Subcutaneous abdominal adipose tissue (tissue), 5 donors: ENCODE measurements around the gene FAM3B.

Source experiments
- H3K27ac ChIP-seq: one replicate; pipeline ENCODE4 v1.7.0; 2013; ENCODE audit warnings: low read depth, mild to moderate bottlenecking, inconsistent platforms, low read length, moderate library complexity
- H3K27me3 ChIP-seq, 5 donors: one replicate each; pipeline ENCODE4 v1.7.0; 2013; ENCODE audit warnings: low read length in 5 of 5, inconsistent platforms in 1 of 5; ENCODE audit not compliant: control insufficient read depth in 5 of 5, insufficient read depth in 4 of 5
- H3K36me3 ChIP-seq, 5 donors: one replicate each; pipeline ENCODE4 v1.7.0; 2013; ENCODE audit warnings: low read length in 5 of 5; ENCODE audit not compliant: control insufficient read depth in 5 of 5, insufficient read depth in 5 of 5
- H3K4me1 ChIP-seq, 5 donors: one replicate each; pipeline ENCODE4 v1.7.0; 2013; ENCODE audit warnings: low read length in 5 of 5, mild to moderate bottlenecking in 3 of 5, moderate library complexity in 1 of 5; ENCODE audit not compliant: control insufficient read depth in 5 of 5, insufficient read depth in 5 of 5
- H3K4me3 ChIP-seq, 5 donors: one replicate each; pipeline ENCODE4 v1.7.0; 2013; ENCODE audit warnings: low read length in 5 of 5, low read depth in 1 of 5
- H3K9ac ChIP-seq, 5 donors: one replicate each; pipeline ENCODE4 v1.7.0; 2013; ENCODE audit warnings: low read length in 5 of 5, mild to moderate bottlenecking in 4 of 5, moderate library complexity in 3 of 5
- H3K9me3 ChIP-seq, 5 donors: one replicate each; pipeline ENCODE4 v1.7.0; 2013; ENCODE audit warnings: low read length in 5 of 5; ENCODE audit not compliant: control insufficient read depth in 5 of 5
- donor health status: healthy.
- donor health status: healthy.
- donor health status: healthy.
- donor health status: healthy.
- donor health status: healthy.

The FAM3B gene

DNA sequence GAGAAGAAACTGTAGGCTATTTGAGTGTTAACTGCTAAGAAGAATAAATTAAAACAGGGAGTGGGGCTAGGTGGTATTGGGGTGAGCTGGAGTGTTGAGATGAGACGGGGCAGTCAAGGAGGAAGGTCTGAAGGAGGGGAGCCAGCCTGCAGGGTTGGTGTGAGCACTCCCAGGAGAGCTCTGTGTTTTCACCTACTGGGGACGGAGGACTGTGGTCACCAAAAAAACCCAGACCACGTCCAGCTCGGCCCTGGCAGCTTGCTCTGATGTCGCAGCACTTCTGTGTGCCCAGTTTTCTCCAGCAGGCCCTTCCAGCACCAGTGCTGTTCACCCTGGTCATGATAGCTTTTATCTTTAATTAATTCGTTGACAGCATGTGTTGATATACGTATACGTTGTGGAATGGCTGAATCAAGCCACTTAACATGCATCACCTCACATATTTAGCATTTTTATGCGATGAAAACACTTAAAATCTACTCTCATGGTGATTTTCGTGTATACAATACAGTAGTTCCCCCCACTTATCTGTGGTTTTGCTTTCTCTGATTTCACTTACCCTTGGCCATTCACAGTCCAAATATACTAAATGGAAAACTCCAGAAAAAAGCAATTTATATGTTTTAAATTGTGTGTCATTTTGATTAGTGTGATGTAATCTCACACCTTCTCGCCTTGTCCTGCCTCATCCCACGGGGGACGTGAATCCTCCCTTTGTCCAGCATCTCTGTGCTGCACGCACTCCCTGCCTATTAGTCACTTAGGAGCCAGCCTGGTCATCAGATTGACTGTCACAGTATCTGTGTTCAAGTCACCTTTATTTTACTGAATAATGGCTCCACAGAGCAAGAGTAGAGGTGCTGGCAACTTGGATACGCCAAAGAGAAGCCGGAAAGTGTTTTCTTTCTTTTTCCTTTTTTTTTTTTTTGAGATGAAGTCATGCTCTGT lies 12.3 kb downstream of the FAM3B start:
- Histone ChIP-seq H3K27me3 (no peaks in the 10 kb centered on the region), H3K9ac (no peak overlapping the region), H3K27ac (no peak overlapping the region), H3K4me3 (no peak overlapping the region), H3K9me3 (peaks cover 0 to 4% (median 0%) of the 10 kb centered on the region in 5 donors), H3K36me3 (no peaks in the 10 kb centered on the region), H3K4me1 (no peaks in the 10 kb centered on the region)

DNA sequence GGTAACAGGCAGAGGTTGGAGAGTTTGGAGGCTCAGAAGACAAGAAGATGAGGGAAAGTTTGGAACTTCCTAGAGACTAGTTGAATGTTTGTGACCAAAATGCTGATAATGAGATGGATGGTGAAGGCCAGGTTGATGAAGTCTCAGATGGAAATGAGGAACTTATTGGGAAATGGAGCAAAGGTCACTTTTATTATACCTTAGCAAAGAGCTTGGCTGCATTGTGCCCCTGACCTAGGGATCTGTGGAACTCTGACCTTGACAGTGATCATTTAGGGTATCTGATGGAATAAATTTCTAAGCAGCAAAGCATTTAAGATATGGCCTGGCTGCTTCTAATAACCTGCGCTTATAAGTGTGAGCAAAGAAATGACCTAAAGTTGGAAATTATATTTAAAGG lies 17.2 kb downstream of the FAM3B start:
- no peak overlapping the region for H3K9ac ChIP-seq
- no peak overlapping the region for H3K4me3 ChIP-seq
- H3K36me3 ChIP-seq, result no peaks in the 10 kb centered on the region
- no peaks in the 10 kb centered on the region for H3K27me3 ChIP-seq
- H3K27ac ChIP-seq, result no peak overlapping the region
- H3K4me1 ChIP-seq, result no peaks in the 10 kb centered on the region
- H3K9me3 ChIP-seq, result peaks cover 0 to 7% (median 3%) of the 10 kb centered on the region in 5 donors

DNA sequence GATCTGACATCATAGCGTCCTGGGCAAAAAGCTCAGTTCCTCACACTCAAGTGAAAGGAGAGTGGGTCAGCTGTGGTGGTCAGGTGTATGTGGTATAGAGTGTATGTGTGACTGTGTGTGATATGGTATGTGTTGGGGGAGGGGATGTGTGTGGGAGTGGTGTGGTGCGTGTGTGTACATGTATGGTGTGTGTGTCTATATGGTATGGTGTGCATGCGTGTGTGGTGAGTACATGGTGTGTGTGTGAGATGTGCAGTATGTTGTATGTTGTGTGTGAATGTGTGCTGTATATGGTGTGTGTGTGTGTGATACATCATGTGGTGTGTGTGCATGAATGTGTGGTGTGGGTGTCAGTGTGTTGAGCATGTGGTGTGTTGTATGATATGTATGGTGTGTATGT lies 20.9 kb downstream of the FAM3B start:
- H3K4me1 ChIP-seq, result no peaks in the 10 kb centered on the region
- H3K36me3 ChIP-seq, result no peaks in the 10 kb centered on the region
- no peak overlapping the region for H3K27ac ChIP-seq
- H3K9me3 ChIP-seq, result peaks cover 0 to 12% (median 3%) of the 10 kb centered on the region in 5 donors
- no peak overlapping the region for H3K9ac ChIP-seq
- H3K27me3 ChIP-seq, result no peaks in the 10 kb centered on the region
- no peak overlapping the region for H3K4me3 ChIP-seq

DNA sequence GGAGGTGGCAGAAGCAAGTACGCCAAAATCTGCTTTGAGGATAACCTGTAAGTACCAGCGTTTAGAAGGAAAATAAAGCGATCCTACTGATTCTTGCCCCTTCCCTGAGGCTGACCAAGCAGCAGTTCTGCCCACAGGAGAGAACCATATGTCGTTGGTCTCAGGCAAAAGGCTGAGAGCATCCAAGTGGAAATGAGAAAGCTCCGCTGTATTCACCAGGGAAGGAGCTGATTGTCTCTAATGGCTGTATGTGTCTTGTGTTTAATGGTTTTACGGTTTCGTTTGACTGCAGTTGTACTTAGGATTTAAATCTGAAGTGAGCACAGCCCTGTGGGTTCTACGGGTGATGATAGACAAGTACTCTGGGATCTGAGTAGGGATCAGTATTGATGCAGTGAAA lies 21.9 kb downstream of the FAM3B start:
- Histone ChIP-seq H3K27ac (no peak overlapping the region), H3K4me3 (no peak overlapping the region), H3K4me1 (no peaks in the 10 kb centered on the region), H3K36me3 (no peaks in the 10 kb centered on the region), H3K27me3 (no peaks in the 10 kb centered on the region), H3K9me3 (peaks cover 0 to 12% (median 3%) of the 10 kb centered on the region in 5 donors), H3K9ac (no peak overlapping the region)

DNA sequence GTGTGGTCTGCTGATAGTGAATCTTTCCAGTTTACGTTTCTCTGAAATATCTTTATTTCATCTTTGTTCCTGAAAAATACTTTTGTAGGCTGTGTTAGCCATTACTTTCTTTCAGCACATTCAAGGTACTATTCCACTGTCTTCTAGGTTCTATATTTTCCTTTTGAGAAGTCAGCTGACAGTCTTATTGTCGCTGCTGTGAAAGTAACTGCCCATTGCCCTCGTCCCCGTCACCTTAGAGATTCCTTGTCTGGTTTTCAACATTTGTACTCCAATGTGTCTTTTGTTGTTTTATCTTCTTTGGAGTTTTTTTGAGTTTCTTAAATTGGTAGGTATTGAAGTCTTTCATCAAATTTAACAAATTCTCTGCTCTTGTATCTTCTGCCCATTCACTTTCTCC lies 25.4 kb downstream of the FAM3B start:
- Histone ChIP-seq H3K27ac (no peak overlapping the region), H3K4me3 (no peak overlapping the region)

DNA sequence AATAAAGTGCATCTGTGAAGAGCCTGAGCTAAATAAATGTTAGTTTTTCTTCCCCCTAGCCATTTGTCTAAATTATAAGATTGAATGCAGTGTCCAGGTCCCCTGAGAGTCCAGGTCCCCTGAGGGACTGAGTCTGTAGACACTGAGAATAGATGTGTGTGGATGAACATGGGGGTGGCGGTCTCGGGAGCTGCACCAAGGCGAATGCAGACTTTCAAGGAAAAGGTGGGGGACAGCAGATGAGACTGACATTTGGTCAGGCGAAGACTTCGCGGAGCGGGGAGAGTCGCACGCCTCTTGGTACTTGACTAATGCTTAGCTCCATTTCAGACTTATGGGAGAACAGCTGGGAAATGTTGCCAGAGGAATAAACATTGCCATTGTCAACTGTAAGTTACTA lies 27.5 kb downstream of the FAM3B start:
- Histone ChIP-seq H3K27ac (no peak overlapping the region), H3K36me3 (no peaks in the 10 kb centered on the region), H3K9me3 (peaks cover 0 to 4% (median 0%) of the 10 kb centered on the region in 5 donors), H3K4me3 (no peak overlapping the region), H3K9ac (no peak overlapping the region), H3K4me1 (no peaks in the 10 kb centered on the region), H3K27me3 (no peaks in the 10 kb centered on the region)

More for the DNA sequence above, 25.4 kb downstream of the FAM3B start:
- Histone ChIP-seq H3K9ac (no peak overlapping the region), H3K4me1 (no peaks in the 10 kb centered on the region), H3K27me3 (no peaks in the 10 kb centered on the region), H3K36me3 (no peaks in the 10 kb centered on the region), H3K9me3 (peaks cover 0 to 4% (median 0%) of the 10 kb centered on the region in 5 donors)

DNA sequence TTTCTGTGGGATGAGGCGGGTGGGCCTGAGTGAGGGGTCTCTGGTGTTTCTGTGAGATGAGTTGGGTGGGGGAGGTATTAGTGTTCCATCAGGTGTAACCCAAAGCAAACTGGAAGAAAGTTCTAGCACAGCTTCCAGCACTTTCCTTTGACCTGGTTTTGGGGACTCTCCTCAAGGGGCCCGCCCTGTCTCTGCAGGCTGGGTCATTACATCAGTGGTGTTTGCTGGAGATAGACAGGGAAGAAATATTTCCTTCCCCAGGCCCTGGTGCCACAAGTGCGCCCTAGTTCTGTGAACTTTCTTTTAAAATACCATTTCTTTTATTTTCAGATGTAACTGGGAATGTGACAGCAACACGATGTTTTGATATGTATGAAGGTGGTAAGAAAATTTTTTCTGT lies 28.8 kb downstream of the FAM3B start:
- H3K9me3 ChIP-seq, result peaks cover 0 to 4% (median 0%) of the 10 kb centered on the region in 5 donors
- H3K9ac ChIP-seq, result no peak overlapping the region
- no peaks in the 10 kb centered on the region for H3K36me3 ChIP-seq
- no peaks in the 10 kb centered on the region for H3K4me1 ChIP-seq
- H3K4me3 ChIP-seq, result no peak overlapping the region
- no peak overlapping the region for H3K27ac ChIP-seq
- no peaks in the 10 kb centered on the region for H3K27me3 ChIP-seq

DNA sequence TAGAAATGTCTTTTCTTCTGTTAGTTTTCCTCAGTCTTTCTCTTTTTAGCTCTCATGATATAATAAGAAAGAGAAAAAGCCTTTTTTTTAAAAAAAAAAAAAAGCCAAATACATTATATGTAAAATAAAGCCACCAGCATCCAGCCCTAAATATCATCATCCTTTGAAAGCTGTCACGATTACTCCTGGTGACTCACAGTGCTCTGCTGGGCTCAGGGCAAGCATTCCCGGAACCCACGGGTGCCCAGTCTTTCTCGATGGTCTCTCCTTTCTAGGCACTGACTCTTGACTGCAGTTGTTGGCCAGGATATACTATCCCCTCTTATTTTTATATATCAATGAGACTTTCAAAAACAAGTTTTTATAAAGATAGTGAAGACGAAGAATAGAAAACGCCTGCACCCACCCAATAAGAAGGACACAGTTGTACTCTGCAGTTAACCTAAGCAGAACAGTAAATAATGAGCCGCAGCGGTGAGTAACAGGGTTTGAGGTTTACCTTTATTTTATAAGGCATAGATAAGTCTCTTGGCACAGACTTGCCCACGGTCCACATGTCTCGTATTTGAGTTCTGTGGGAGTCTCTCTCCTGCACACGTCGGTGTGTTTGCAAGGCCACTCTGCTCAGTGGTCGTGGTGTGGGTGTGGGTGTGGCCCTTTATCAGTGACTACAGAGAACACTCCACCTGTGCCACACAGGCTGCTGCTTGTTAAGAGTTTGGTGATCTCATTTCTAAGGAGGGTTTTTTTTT lies 29.5 kb downstream of the FAM3B start:
- Histone ChIP-seq H3K9ac (no peak overlapping the region), H3K4me1 (no peaks in the 10 kb centered on the region), H3K4me3 (no peak overlapping the region), H3K27me3 (no peaks in the 10 kb centered on the region), H3K27ac (no peak overlapping the region), H3K36me3 (no peaks in the 10 kb centered on the region), H3K9me3 (peaks cover 0 to 4% (median 0%) of the 10 kb centered on the region in 5 donors)

DNA sequence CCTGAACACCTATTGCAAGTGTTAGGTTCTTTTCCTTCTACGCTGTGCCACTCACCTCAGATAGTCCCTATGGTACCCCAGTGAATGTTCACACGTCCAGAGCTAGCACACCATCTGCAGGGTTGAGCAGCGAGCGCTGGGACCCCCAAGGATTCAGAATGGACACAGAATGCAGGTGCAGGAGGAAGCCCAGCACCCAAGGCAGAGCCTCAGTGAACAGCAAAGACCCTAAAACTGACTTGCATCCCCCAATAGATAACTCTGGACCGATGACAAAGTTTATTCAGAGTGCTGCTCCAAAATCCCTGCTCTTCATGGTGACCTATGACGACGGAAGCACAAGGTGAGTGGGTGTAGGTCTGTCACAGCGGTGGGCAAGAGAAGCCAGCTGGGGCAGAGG lies 30.2 kb downstream of the FAM3B start:
- Histone ChIP-seq H3K27me3 (peaks cover 0 to 2% (median 0%) of the 10 kb centered on the region in 5 donors), H3K36me3 (no peaks in the 10 kb centered on the region), H3K9ac (no peak overlapping the region), H3K27ac (no peak overlapping the region), H3K4me3 (no peak overlapping the region), H3K4me1 (no peaks in the 10 kb centered on the region), H3K9me3 (peaks cover 0 to 4% (median 0%) of the 10 kb centered on the region in 5 donors)

DNA sequence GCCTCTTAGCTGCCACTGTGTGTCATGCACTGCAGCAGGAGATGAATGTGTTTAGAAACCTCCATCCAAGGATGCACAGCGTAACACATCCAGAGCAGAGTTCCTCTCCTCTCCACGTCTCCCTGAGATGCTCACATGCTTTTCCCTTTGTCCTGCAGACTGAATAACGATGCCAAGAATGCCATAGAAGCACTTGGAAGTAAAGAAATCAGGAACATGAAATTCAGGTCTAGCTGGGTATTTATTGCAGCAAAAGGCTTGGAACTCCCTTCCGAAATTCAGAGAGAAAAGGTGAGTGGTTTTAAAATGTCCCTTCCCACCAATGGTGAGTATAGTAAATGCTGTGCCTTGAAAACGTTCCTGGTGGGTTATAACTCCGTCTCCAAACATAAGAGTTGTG lies 31.8 kb downstream of the FAM3B start:
- no peak overlapping the region for H3K27ac ChIP-seq
- no peaks in the 10 kb centered on the region for H3K36me3 ChIP-seq
- no peak overlapping the region for H3K9ac ChIP-seq
- no peaks in the 10 kb centered on the region for H3K9me3 ChIP-seq
- H3K4me1 ChIP-seq, result no peaks in the 10 kb centered on the region
- peaks cover 0 to 6% (median 0%) of the 10 kb centered on the region in 5 donors for H3K27me3 ChIP-seq
- H3K4me3 ChIP-seq, result no peak overlapping the region
